Epithelial cell of proximal tubule (primary cell): ENCODE measurements around the gene TSPAN6. TPM values are rescaled to one million over a fixed set of nuclear protein-coding genes. Genes with fewer than 3 reads are reported as not detected.

ENCODE experiments used
- DNase-seq: peaks from one replicate; pipeline ENCODE4 v3.0.0-alpha.2; 2011; ENCODE audit warnings: low read depth
- H3K4me3 ChIP-seq: 2 replicates; pipeline ENCODE4 v1.5.1; 2011; ENCODE audit warnings: low read depth, mild to moderate bottlenecking, low read length
- CTCF ChIP-seq: conservative IDR thresholded peaks from 2 replicates; pipeline ENCODE4 v1.5.1; 2012; ENCODE audit warnings: low read depth, mild to moderate bottlenecking, low read length
- total RNA-seq: library from RNA; depleted of rRNA; stranded (reverse); fragments of >200 nt; gene quantifications from 2 replicates; pipeline ENCODE4 v1.2.3, GENCODE V29; 2015

Gene TSPAN6
- total RNA-seq, 1 donor from 2014 or later: 59.0 TPM

- no peak for TF ChIP-seq CTCF
- no peak for DNase-seq
- H3K4me3 ChIP-seq: no peak overlapping the region
Observed at GRCh38 chrX:100648458-100649417, 12.1 kb upstream of the TSPAN6 start.

GRCh38 chrX:100647739-100648138 lies 11.1 kb upstream of the TSPAN6 start:
- no peak for DNase-seq
- no peak overlapping the region for H3K4me3 ChIP-seq
- no peak for TF ChIP-seq CTCF

GRCh38 chrX:100647095-100647494 lies 10.5 kb upstream of the TSPAN6 start:
- DNase-seq: no peak
- no peak for TF ChIP-seq CTCF
- no peak overlapping the region for H3K4me3 ChIP-seq

- no peak for DNase-seq
- TF ChIP-seq CTCF: no peak
- H3K4me3 ChIP-seq: peak overlapping the region; percentile 30
Observed at GRCh38 chrX:100645106-100645505, 8.5 kb upstream of the TSPAN6 start.

- H3K4me3 ChIP-seq: peak within 1 kb of the TSS; percentile 30
- no peak for TF ChIP-seq CTCF
Observed at GRCh38 chrX:100643956-100644860, 7.6 kb upstream of the TSPAN6 start, which contains the start of gene SRPX2. Gene SRPX2, plus strand, starts transcription at chrX:100644199. Its CDS starts 2,124 bp downstream, at chrX:100646323.

GRCh38 chrX:100643212-100643611 lies 6.6 kb upstream of the TSPAN6 start:
- DNase-seq: no peak
- TF ChIP-seq CTCF: no peak
- H3K4me3 ChIP-seq: no peak overlapping the region

More at GRCh38 chrX:100643956-100644860, 7.6 kb upstream of the TSPAN6 start, which contains the start of gene SRPX2:
- peak; percentile 57 for DNase-seq
